Measurements from ENCODE around the gene CRK.

GRCh38 chr17:1421470-1421869 is 34.6 kb downstream of the CRK start:
- TF ChIP-seq STAT3 (IDR thresholded peaks at IDR 0.05; ENCODE audit: low read depth, low read length), result no peak
- no peak for TF ChIP-seq EP300 (IDR thresholded peaks at IDR 0.05; ENCODE audit: borderline replicate concordance in 1 of 2, control insufficient read depth in 1 of 2, low read depth in 2 of 2, low read length in 2 of 2)
- TF ChIP-seq MXI1 (IDR thresholded peaks at IDR 0.05; ENCODE audit: low read depth, low read length), result no peak
- TF ChIP-seq, protein P1, sequence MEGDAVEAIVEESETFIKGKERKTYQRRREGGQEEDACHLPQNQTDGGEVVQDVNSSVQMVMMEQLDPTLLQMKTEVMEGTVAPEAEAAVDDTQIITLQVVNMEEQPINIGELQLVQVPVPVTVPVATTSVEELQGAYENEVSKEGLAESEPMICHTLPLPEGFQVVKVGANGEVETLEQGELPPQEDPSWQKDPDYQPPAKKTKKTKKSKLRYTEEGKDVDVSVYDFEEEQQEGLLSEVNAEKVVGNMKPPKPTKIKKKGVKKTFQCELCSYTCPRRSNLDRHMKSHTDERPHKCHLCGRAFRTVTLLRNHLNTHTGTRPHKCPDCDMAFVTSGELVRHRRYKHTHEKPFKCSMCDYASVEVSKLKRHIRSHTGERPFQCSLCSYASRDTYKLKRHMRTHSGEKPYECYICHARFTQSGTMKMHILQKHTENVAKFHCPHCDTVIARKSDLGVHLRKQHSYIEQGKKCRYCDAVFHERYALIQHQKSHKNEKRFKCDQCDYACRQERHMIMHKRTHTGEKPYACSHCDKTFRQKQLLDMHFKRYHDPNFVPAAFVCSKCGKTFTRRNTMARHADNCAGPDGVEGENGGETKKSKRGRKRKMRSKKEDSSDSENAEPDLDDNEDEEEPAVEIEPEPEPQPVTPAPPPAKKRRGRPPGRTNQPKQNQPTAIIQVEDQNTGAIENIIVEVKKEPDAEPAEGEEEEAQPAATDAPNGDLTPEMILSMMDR (IDR thresholded peaks at IDR 0.05 in 2 of 3, conservative IDR thresholded peaks at IDR 0.05 in 1 of 3; ENCODE audit: control insufficient read depth in 2 of 3, extremely low read depth in 1 of 3, insufficient read depth in 1 of 3, low read depth in 3 of 3, low read length in 3 of 3), result no peak
- no peak for TF ChIP-seq ATF7 (IDR thresholded peaks at IDR 0.05; ENCODE audit: low read depth)
- TF ChIP-seq, protein P2, sequence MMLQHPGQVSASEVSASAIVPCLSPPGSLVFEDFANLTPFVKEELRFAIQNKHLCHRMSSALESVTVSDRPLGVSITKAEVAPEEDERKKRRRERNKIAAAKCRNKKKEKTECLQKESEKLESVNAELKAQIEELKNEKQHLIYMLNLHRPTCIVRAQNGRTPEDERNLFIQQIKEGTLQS (IDR thresholded peaks at IDR 0.05; ENCODE audit: borderline replicate concordance, extremely low read depth, low read depth, low read length), result no peak
- no peak for TF ChIP-seq SUZ12 (IDR thresholded peaks at IDR 0.05; ENCODE audit: unreplicated experiment)
- no peak for TF ChIP-seq EZH2 (IDR thresholded peaks at IDR 0.05; ENCODE audit: borderline replicate concordance, control insufficient read depth, low read depth, low read length)
- TF ChIP-seq NFYB (IDR thresholded peaks at IDR 0.05; ENCODE audit: insufficient read depth, low read depth, low read length), result no peak
- no peak for TF ChIP-seq ZBTB33 (IDR thresholded peaks at IDR 0.05)
- TF ChIP-seq POU2F2 (IDR thresholded peaks at IDR 0.05; ENCODE audit: borderline replicate concordance, low read depth, low read length), result no peak
- no peak for TF ChIP-seq MEF2A (IDR thresholded peaks at IDR 0.05; ENCODE audit: insufficient read depth, low read depth, low read length)
